DMS114 treated with DMSO at 0.1 percent for 48 hours (cell line): ENCODE data around the gene GABRB1.
A peak's percentile ranks its signal among the peaks of the same experiment; 100 is the strongest.

ENCODE experiments used
- DNase-seq: peaks from one replicate; lab custom pipeline; 2025; ENCODE audit not compliant: unreplicated experiment; lab: John Stamatoyannopoulos, UW

GABRB1 gene

DNA sequence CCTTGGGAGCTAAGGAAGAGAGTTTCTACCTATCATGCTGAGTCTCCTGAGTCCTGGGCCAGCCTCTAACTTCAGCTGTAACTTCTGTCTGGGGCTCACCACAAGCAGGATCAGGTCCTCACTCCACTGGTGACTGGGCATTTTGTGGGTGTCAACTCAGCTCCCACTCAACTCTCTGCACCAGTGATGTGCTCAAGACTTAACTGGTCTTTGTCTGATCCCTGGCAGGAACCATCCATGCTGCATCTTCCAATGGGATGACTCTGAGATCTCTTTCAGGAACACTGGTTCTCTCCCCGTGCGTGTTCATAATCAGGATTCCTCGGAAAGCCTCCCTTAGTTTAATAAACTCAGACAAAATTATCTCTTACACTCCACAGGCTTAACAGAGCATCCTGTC lies 349.8 kb downstream of the GABRB1 start:
- DNase-seq = no peak

DNA sequence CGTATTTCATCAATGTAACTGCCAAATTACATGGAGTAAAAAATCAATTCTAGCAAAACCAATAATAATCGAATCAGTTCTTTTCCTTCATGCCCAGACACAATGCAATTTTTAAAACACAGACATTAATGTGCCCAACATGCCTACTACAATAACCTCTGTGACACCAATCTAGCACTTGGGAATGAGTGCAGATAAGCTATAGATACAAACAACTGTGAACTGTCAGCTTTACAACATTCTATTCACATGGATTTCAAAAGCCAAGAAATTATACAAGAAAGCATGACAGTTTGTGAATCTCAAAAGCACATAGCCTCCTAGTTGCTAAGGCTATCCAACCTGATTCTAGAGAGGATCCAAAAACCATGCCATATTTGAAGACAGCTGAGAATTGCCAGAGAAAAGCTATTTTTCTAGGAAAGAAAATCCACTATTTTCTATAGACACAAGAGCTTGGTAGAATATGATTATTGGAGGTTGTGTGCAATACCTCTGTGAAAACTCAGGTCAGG lies 351.5 kb downstream of the GABRB1 start:
- no peak for DNase-seq

DNA sequence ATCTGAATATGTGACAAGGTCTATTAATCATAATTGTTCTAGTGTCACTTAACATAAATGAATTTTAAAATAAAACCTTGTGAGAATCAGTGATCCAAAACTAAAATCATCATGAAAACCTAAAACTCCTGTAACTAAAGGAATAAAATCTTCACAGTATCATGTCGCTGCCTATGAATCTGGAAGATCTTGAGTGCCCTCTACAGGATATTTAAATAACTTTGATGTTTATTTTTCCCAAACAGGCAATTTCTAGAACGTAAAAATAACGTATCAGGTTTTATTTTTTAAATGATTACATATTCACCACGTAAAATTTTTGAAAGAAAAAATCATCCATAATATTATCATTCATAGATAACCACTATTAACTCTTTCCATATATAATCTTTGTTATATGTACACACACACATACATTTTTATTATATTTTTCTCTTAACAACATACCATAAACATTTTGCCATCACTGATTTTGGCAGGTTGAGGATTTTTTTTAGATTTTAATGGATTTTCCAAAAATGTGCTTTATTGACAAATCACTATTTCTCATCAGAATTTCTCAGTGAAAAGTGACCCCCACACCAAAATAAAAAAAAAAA lies 352.6 kb downstream of the GABRB1 start:
- peak; percentile 32 for DNase-seq

DNA sequence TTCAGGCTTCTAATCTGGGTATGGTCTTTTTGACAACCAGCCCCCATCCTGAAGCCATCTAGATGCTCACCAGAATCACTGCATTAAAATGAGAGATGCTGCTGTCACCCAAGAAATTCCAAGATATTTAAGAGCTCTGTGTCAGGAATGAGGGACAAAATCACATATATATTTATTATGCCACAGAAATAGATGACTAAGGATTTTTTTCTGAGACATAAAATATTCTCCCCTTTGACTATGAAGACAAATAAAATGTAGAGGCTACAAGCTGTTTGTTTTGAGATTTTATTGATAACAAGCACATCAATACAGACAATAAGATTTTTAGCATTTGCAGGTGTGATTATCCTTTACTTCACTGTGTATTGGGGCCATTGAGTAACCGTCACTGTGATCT lies 354.8 kb downstream of the GABRB1 start:
- DNase-seq = no peak

DNA sequence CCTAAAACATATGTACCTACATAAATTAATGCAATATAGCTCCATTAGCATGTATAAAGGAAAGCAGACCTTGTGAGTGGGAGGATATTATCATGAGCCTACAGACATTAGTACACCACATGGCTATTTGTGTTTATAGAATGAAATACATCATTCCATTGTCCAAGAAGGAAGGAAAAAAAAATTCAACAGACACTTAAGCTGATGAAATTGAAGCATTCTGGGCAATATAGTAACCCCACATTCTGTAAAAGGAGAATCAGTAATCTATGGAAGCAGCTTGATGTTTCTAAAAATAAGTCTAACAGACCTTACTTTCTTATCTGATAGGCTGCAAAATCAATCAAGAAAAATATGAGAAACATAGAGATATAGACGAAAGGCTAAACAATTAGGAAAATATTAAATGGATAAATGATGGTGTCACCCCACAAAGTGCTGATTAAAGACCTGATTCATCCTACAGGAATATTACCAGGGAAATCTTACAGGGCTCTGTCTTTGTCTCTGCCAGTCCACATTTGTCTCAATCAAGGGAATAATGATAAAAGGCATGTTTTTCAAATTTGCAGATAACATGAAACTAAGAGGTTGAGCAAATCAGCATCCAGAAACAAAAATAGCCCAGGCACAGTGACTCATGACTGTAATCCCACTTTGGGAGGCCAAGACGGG lies 355.3 kb downstream of the GABRB1 start:
- DNase-seq = no peak

DNA sequence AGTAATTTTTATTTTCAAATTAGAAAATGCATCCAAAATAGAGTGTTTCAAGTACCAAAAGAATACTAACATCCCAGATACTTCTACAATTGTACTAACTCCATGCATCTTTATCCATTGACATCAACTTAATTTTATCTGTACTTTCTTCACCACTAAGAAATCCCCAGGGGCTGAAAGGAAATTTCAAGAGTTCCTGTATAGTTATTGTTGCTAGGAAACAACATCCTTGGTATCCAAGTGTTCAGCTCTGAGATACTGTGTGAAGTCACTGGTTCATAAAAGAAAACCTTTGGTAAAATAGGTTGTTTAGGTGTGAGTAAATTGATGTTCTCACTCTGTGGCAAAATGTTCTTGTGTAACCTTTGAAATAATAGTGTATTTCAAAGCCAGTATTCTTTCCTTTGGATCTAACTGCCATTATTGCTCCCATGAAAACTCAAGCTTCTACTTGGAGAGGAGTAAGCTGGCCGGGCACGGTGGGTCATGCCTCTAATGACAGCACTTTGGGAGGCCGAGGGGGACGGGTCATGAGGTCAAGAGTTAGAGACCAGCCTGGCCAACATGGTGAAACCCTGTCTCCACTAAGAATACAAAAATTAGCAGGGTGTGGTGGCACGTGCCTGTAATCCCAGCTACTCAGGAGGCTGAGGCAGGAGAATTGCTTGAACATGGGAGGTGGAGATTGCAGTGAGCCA lies 359.2 kb downstream of the GABRB1 start:
- DNase-seq = no peak

DNA sequence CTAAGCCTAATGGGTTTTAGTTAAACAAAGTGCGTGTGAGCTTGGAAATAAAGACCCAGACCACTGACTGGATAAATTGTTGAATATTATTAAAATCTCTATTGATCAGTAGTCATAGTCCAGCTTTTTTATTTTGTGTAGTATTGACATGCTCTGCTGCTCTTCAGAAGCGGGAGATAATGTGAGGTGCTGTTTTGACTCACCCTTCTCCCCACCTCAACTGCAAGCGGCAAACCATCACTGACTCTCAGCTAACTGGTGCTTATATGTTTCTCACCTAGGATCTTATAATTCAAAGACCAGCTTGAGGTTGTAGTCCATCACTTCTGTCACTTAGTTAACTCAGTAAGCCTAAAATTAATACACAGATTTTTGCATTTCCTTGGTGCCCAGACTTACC lies 359.9 kb downstream of the GABRB1 start:
- DNase-seq = no peak

DNA sequence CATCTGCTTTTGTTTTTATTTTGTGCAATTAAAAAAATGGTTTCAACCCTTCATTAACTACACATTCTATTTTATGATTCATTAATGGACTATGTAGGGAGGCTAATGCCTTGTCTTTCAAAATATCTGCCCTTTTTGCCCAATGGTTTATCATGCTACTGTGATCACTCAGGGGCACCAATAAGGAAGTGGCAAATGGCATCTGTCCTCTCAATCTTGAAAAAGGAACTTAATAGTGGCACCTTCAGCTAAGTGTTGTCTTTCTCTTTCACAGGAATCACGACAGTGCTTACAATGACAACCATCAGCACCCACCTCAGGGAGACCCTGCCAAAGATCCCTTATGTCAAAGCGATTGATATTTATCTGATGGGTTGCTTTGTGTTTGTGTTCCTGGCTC lies 375.0 kb downstream of the GABRB1 start:
- no peak for DNase-seq

DNA sequence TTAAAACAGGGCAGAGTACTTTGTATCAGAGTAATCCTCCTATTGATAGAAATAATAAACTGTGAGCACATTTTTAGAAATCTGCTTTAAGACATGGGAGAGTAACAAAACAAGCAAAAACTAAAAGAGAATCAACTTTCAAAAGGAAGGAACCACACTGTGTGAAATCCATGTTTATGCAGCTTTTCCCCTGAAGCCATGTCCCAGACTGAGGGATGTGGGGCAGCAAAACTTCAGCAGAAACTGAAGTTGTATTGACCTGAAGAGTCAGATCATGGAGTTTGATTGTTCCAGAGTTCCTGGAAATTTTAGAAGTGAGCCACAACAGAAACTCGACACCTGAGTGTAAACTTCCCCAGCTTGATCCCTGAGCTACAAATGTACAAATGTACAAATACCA lies 378.9 kb downstream of the GABRB1 start:
- DNase-seq = no peak

DNA sequence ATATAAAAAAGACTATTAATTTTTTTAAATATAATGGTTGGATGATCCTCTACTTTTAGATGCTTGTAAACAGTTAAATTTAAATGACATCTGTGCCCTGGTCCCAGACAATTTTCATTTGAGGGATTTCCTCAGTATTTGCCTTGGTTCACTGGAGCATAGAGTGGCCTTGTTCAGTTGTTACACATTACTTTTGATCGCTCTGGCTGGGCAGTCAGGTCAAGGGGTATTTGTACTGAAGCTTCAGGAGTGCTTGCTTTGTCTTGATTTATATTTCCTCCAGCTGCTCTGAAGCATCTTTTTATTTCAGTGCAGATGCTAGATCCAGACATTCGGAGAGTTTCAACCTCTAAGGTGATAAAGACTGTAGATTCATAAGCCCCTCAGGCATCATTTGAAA lies 382.2 kb downstream of the GABRB1 start:
- DNase-seq = no peak

DNA sequence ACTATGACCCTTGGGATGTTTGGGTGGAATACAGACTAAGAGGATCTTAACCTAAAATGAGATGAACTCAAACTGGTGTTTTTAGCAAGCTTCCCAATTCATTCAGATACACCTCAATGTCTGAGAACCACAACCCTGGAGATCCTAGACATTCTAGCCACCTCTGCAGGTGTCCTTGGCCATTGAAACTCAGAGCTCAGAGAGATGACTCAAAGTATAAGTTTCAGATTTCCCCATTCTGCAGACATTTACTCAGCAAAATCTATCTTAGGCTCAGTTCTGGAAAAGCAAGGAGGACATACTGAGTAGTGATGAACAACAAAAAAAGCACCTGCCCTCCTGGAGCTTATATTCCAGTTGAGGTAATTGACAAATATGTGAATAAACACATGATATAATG lies 384.4 kb downstream of the GABRB1 start:
- no peak for DNase-seq

DNA sequence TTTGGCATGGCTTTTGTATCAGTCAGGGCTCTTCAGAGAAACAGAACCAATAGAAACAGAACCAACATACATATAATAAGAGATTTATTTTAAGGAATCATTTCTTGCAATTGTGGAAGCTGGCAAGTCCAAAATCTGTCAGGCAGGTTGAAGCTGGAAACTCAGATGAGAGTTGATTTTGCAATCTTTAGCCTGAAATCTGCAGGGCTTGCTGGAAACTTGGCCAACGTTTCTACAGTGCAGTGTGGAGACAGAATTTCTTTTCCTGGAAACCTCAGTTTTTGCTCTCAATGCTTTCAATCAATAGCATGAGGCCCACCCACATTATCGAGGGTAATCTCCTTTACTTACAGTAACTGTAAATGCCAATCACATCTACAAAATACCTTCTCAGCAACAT lies 386.8 kb downstream of the GABRB1 start:
- no peak for DNase-seq

DNA sequence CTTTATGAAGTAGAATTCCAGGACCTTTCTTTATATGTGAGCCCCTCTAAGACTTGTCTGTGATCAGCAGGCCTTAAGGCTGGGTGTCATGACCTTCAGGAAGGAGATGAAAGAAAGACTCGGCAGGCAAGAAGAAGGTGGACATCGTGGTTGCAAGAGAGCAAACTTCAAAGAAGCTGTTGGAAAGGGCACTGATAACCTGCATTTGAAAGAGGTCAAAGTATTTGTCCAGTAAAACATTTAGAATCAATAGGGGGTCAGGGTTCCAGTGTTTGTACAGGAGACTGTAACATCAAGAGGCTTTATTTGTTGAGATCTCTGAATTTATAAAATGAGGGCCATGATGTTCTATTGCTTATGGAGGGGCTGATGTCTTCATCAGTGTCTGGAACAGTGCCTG lies 387.9 kb downstream of the GABRB1 start:
- no peak for DNase-seq

DNA sequence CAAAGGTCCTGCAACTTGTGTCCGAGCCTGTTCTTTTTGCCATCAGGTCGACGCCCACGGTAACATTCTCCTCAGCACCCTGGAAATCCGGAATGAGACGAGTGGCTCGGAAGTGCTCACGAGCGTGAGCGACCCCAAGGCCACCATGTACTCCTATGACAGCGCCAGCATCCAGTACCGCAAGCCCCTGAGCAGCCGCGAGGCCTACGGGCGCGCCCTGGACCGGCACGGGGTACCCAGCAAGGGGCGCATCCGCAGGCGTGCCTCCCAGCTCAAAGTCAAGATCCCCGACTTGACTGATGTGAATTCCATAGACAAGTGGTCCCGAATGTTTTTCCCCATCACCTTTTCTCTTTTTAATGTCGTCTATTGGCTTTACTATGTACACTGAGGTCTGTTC lies 394.3 kb downstream of the GABRB1 start:
- no peak for DNase-seq

DNA sequence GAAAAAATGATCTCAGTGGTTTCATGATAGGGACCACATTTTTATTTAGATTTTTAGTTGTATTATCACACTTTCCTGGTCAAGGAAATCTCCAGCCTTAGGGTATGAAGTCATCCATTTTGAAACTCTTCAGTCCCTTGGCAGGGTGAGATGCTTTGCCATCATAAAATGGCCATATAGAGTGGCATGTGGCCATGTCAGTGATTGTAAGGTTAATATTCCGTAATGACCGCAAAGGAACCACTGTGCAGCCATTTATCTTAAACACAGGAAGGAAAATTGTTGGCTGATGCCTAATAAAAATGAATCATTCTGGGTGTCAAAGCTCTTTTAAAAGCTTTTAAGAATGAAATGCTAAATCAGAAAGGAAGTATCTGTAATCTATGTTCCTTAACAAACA lies 396.6 kb downstream of the GABRB1 start:
- no peak for DNase-seq

DNA sequence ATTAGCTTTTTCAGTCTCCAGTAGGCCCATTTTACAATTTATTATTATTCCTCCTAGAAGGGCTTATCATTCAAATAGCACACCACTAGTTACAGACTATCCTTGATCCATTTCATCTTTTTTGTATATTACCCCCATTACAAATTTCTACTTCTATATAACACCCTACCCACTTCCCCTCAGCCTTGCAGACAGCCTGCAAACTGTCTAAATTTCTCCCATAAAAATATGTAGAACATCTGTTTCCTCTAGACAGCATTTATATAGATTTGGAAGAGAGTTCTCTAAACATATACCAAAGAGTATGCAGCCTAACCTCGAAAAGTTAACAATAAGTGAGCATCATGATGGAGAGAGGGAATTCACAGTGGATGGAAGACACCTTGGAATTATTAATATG lies 401.4 kb downstream of the GABRB1 start:
- DNase-seq = no peak

DNA sequence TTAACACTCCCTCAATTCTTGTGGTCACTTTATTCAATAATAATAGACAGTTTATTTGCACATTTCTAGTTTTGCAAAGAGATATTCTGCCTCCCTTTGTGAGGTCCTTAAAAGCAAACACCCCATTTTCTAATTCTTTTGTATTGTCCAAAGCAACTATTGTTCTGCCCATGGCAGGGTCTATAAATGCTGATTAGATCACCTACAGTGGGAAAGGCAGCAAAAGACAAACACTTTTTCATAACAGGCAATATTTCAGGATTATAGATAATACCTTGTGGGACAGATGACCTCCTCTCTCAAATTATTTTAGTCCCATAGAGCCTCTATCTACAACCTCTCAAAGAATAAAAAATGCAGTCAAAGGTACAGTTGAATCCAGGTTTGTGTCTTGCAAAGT lies 403.6 kb downstream of the GABRB1 start:
- no peak for DNase-seq

DNA sequence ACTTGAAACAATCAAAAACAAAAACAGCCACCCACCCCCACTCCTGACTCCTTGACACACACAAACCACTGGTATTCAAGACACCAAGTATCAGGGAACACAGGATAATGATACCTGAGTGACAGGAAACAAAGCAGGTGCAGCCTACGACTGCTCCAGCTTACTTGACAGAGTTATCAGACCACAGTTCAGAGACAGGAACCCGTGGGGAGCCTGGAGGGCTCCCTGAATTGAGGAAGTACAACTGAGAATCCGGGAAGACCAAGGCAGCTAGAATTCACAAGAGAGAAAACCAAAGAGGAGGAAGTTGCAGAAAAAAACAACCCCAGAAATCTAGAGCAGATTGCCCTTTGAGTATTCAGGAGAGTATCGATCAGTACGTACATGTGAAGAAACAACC lies 411.6 kb downstream of the GABRB1 start:
- no peak for DNase-seq

DNA sequence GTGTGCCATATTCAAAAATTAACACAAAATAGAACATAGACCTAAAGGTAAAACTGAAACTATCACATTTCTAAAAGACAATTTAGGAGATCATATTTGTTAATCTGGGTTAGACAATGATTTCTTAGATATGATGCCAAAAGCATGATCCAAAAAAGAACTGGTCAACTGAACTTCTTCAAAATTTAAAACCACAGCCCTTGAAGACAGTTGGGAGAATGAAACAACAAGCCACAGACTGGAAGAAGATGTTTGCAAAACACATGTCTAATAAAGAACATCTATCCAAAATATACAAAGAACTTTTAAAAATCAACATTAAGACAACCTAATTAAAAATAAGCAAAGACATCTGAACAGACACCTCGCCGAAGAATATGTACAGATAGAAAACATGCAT lies 412.7 kb downstream of the GABRB1 start:
- DNase-seq = no peak

DNA sequence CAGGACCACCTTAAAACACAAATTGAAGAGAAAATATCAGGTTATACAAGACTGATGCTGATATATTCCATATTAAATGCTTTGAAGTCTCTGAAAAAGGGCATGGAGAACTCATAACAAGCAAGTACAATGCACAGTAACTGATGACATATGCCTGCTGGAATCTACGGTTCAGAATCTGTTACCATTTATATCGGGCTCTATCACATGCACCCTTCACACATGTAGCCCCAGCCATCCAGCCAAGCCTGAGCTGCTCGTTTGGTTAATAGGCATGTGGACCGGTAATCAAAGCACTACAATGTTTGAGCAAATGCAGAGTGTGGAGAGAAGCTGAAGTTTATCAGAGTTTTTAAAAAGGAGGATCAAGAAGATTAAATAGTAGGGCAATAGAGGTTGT lies 420.3 kb downstream of the GABRB1 start:
- no peak for DNase-seq

DNA sequence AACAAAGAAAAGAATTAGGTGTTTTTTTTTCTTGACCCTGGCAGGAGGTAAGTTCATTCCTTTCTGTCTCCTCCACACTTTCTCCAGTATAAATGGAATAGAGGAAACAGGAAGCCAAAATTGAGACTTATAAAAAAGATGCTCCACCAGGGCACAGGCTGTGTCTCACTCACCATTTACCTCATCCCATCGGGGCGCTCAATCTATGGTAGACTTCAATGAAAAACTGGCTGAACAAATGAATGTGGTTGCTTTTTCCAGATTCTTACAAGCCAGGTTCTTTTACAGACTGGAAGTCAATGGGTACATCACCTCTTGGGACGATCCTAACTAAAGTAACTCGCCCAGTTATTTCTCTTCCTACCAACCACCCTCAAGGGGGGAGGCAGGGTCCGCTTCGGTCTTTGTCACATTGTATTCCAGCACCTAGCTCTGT lies 431.4 kb downstream of the GABRB1 start:
- DNase-seq = no peak

DNA sequence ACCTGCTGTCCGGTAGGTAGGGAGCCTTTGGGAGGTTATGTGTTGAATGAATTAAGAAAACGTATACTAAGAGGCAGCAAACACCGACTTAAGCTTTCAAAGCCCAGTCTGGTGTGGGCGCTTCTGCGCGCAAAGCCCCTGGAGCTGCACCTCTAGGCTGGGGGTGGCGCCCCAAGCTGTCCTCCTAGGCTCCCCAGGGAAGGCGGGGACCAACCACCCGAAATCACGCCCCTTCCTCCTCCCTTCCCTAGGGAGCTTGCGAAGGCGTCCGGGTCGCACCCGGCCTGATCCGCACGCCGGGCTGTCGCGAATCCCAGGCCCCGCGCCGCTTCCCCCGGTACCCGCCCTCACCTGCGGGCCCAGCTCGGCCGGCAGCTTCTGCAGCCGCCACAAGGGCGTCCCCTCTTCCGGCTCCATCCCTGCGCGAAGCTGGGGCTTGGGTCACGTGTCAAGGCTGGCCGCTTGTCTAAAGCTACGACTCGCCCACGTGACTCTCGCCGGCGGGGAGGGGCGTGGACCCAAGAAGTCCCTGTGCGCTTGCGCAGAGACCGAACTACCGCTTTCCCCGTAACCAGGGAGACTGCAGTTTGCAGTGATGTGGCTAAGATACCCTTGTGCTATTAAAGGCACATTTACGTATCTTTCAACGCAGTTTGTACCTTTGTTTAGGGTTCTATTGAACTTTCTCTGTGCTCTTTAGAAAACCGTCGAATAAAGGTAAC lies 432.0 kb downstream of the GABRB1 start, which contains the start of gene COMMD8:
Gene COMMD8 (minus strand): TSS at position 468 of the 722 bp plus-strand sequence. CDS start 51 bp downstream, at position 417.
- DNase-seq = peak; percentile 82
